Pons (tissue), 1 donor: Measurements from ENCODE around the gene MAP2K7.
A peak's percentile ranks its signal among the peaks of the same experiment; 100 is the strongest.
"Not testable (repeated sequence)": the region's sequence is repeated elsewhere in the genome, so short reads cannot be mapped to it uniquely, and the experiment has no call there.

Source experiments
- DNase-seq: peaks from one replicate; pipeline ENCODE4 v3.0.0-alpha.2; 2016; ENCODE audit warnings: low spot score

Gene MAP2K7

GRCh38 chr19:7903244-7904073, at the start of gene MAP2K7:
Gene MAP2K7, plus strand, starts transcription at chr19:7903877. Its CDS starts 68 bp downstream, at chr19:7903945.
- peak; percentile 99 for DNase-seq

DNA sequence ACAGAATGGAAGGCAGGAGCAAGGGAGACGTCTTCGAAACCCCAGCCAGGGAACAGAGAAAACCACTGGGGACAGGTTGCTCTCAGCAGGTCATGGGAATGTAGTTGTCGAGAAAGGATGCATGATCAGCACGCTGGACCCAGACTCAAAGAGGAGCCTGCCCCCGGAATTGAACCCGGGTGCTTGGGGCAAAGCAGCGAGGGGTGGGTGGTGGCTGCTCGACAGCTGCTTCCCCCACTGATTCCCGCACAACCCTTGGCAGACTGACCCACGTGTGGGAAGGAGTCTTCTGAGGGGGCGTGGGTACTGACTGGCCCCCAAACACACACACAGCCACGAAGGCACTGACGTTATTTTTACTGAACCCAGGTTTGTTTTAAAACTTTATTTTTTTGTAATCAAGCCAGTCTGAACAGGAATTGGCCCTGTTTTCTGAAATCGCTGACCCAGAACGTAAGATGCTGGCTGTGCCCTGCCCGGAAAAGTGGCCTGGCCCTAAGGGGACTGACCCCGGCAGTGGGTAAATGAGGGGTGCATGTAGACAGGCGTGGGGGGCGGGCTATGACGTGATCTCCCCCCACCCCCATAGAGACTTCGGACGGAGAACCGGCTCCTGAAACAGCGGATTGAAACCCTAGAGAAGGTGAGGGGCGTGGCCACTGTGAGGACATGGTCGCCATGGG, 48.1 kb upstream of the MAP2K7 start:
- no peak for DNase-seq

DNA sequence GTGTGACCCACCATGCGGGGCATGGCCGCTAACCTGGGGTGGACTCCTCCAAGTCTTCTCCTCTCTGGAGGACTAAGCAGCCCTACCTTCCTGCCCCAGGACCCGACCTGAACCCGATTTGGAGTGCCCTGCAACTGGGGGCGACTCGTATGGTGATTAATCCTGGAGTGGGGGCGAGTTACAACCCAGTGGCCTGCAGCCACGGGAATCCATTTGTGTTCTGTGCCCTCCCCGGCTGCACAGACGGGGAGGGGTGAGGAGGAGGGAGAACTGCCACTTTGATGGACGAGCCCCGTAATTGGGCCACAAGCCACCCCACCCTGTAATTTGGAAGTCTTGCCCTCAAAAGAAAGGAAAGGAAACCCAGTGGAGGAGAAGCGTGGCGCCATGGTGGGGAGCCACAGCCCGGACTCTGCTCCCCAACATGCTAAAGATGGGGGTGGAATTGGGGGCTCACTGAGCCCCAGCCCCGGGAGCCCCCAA, 47.5 kb upstream of the MAP2K7 start:
- no peak for DNase-seq

- no peak for DNase-seq
Measured at GRCh38 chr19:7856679-7857663, 46.7 kb upstream of the MAP2K7 start.

DNA sequence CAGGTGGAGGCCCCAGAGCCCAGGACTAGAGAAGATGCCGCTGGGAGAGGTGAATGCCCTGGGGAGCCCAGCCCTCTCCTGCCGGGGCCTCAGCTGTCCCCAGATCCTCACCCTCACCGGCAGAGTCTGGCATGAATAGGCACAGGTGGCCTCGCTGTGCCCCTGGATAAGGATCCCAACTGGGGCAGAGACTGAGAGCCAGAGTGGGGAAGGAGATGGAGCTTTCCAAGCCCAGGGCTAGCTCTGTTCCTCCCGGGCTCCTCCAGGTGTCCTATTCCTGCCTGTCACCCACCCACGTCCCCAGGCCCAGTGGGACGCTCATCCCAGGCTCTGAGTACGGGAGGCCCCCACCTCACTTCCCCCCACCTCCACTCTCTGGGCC, 46.0 kb upstream of the MAP2K7 start:
- no peak for DNase-seq

GRCh38 chr19:7858109-7858770, 45.4 kb upstream of the MAP2K7 start:
- no peak for DNase-seq

- DNase-seq = not testable (repeated sequence)
Measured at GRCh38 chr19:7859087-7859486, 44.6 kb upstream of the MAP2K7 start.

GRCh38 chr19:7859831-7860713, 43.6 kb upstream of the MAP2K7 start:
- DNase-seq = no peak

- no peak for DNase-seq
Measured at GRCh38 chr19:7860714-7861618, 42.7 kb upstream of the MAP2K7 start.

DNA sequence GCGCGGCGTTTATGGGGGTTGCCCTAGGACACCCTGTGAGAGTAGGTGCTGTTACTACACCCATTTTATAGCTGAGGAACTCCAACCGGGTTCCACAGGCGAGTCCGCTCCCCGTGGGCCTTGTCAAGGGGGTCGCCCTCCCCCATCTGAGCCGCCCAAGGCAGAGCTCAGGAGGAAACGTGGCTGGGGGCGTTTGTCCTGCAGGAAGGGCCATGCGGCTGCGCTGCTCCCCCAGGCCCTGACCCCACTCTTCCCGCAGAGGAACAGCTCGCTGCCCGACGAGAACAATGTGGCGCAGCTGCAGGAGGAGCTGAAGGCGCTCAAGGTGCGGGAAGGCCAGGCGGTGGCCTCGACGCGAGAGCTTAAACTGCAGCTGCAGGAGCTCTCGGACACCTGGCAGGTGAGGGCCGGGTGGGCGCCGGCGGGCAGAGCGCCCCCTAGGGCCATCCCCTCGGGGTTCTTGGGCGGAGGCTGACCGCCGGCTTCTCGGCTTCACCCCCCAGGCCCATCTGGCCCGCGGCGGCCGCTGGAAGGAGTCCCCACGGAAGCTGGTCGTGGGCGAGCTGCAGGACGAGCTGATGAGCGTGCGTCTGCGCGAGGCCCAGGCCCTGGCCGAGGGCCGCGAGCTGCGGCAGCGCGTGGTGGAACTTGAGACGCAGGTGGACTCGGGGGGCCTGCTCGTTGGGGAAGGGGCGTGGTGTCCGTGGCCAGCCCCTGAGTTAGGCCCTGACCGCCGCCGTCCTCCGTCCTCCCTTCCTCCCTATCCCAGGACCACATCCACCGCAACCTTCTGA, 41.9 kb upstream of the MAP2K7 start:
- no peak for DNase-seq

GRCh38 chr19:7862413-7862951, 41.2 kb upstream of the MAP2K7 start:
- DNase-seq = no peak

DNA sequence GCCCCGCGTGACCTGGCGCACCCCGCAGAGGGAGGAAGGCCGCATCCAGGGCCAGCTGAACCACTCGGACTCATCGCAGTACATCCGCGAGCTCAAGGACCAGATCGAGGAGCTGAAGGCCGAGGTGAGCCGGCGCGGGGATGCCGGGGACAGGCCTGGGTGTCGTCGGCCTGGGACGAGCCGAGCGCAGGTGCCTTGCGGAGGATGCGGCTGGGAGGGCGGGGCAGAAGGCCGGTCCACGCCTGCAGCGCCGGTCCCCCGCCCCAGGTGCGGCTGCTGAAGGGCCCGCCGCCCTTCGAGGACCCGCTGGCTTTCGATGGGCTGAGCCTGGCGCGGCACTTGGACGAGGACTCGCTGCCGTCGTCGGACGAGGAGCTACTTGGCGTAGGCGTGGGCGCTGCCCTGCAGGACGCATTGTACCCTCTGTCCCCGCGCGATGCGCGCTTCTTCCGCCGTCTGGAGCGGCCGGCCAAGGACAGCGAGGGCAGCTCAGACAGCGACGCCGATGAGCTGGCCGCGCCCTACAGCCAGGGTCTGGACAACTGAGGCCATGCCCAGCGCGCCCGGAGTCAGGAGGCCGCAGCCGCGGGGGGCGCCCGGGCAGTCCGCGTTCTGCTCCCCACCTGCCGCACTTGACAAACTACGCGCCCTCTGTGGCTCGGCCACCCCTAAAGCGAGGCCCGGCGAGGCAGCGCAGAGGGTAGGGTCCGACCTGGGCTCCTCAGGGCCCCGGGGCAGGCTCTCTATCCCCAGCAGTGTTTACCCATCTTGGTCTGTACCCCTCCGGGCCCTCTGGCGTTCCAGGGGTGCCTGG, 40.3 kb upstream of the MAP2K7 start:
- DNase-seq = no peak

GRCh38 chr19:7863971-7864689, 39.5 kb upstream of the MAP2K7 start:
- no peak for DNase-seq

DNA sequence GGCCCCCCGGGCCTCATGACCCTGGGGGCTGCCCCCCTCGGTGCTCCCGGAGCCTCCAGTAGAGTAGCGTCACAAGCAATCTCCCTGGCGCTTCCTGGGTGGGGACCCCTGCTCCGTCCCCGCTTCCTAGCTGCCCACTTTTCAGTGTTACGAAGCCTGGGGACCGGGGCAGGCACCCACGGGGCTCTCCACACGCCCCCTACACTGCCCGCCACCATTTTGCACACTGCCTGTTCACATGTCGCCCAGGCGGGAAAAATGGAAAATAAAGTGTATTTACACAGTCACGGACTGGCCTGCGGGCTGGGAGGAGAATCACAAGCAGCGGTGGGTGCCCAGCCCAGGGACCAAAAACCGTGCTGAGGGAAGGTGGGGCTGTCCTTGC, 39.0 kb upstream of the MAP2K7 start:
- DNase-seq = no peak

DNA sequence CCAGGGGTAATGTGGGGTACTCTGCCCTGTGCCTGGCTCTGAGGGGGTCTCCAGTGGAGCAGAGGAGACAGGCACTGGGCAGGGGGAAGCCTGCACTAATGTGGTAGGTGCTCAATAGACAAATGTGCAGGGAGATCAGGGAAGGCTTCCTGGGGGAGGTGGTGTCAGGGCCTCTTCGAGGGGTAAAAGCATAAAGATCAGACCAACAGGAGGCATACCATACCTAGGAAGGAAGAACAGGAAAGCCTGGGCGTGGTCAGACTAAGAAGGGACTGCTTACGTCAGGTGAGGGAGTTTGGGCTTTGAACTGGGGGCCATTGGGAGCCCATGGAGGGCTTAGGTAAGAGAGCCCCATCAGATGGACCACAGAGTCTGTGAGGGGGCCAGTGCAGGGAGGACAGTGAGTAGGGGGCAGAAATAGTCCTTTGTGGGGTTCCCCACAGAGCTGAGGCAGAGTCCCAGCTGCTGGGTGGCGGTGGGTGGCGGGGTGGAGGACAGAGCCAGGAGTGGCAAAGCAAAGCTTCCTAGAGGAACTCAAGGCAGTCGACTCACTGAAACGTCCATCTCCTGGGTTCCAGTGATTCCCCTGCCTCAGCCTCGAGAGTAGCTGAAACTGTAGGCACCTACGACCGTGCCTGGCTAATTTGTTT, 38.3 kb upstream of the MAP2K7 start:
- DNase-seq = no peak

GRCh38 chr19:7866399-7867091, 37.1 kb upstream of the MAP2K7 start:
- no peak for DNase-seq
